PC-9 (cell line): ENCODE data around the gene POGLUT3. TPM values are rescaled to one million over a fixed set of nuclear protein-coding genes. Genes with fewer than 3 reads are reported as not detected.

Experiments used
- BruUV-seq: library from RNA; stranded (reverse); fragments of 400-500 nt; replicated peaks from 2 replicates; lab custom pipeline; 2021; lab: Mats Ljungman, UMichigan
- CTCF ChIA-PET: fragments of 300-600 bp; sonication (Branson Sonifier 250); formaldehyde crosslinking; loops from one replicate; lab custom pipeline; 2022; ENCODE audit warnings: antibody characterized with exemption; lab: Charles Lee
- POLR2A ChIA-PET: fragments of 300-600 bp; sonication (Branson Sonifier 250); formaldehyde crosslinking; loops from one replicate; lab custom pipeline; 2022; ENCODE audit warnings: antibody characterized with exemption; ENCODE audit not compliant: unreplicated experiment; lab: Charles Lee
- DNase-seq, 2 experiments: peaks; one replicate each; pipeline versions ENCODE4 v3.0.0 to v3.0.0-alpha.2; 2015 to 2022; ENCODE audit warnings: mixed read lengths in 1 of 2
- H2AFZ ChIP-seq: fragments of 200-600 bp; sonication (generic); 2 replicates; pipeline ENCODE4 v1.8.1; 2017; ENCODE audit warnings: antibody characterized with exemption
- H3F3A ChIP-seq: fragments of 200-600 bp; sonication (generic); 2 replicates; pipeline ENCODE4 v1.8.1; 2017; ENCODE audit warnings: antibody characterized with exemption, mild to moderate bottlenecking, low read depth; ENCODE audit not compliant: insufficient read depth
- H3K27ac ChIP-seq: fragments of 200-600 bp; sonication (generic); 2 replicates; pipeline ENCODE4 v1.6.1; 2016; ENCODE audit warnings: mixed run types
- H3K27me3 ChIP-seq: fragments of 200-600 bp; sonication (generic); 2 replicates; pipeline ENCODE4 v1.6.1; 2016; ENCODE audit warnings: low read depth, mixed run types; ENCODE audit not compliant: insufficient read depth
- H3K36me3 ChIP-seq: fragments of 200-600 bp; sonication (generic); 2 replicates; pipeline ENCODE4 v1.6.1; 2016; ENCODE audit warnings: low read depth, mixed run types
- H3K4me1 ChIP-seq: fragments of 200-600 bp; sonication (generic); replicated peaks from 2 replicates; pipeline ENCODE4 v1.6.1; 2016; ENCODE audit warnings: mixed run types; ENCODE audit not compliant: insufficient read depth
- H3K4me2 ChIP-seq: fragments of 200-600 bp; sonication (generic); 2 replicates; pipeline ENCODE4 v1.6.1; 2017; ENCODE audit warnings: mixed run types
- H3K4me3 ChIP-seq: fragments of 200-600 bp; sonication (generic); 2 replicates; pipeline ENCODE4 v1.6.1; 2016; ENCODE audit warnings: mixed run types
- H3K79me2 ChIP-seq: fragments of 200-600 bp; sonication (generic); 2 replicates; pipeline ENCODE4 v1.6.1; 2017; ENCODE audit warnings: low read depth, mixed run types
- H3K9me2 ChIP-seq: fragments of 200-600 bp; sonication (generic); 2 replicates; pipeline ENCODE4 v1.8.1; 2017; ENCODE audit warnings: mild to moderate bottlenecking; ENCODE audit not compliant: insufficient read depth
- H3K9me3 ChIP-seq: fragments of 200-600 bp; sonication (generic); 2 replicates; pipeline ENCODE4 v1.8.1; 2016; ENCODE audit warnings: low read depth; ENCODE audit not compliant: insufficient read depth
- H4K20me1 ChIP-seq: fragments of 200-600 bp; sonication (generic); 2 replicates; pipeline ENCODE4 v1.8.1; 2017; ENCODE audit not compliant: insufficient read depth
- EZH2 ChIP-seq: fragments of 200-600 bp; sonication (generic); IDR thresholded peaks from 2 replicates; pipeline ENCODE4 v1.8.0; 2017; ENCODE audit warnings: antibody characterized with exemption, low read depth
- intact Hi-C: fragments of 100-400 bp; cut with micrococcal nuclease; formaldehyde crosslinking; loops from one replicate; pipeline ENCODE4 v1.10.0; 2022; ENCODE audit not compliant: unreplicated experiment
- total RNA-seq: library from RNA; stranded (reverse); gene quantifications from 2 replicates; pipeline ENCODE4 v1.2.3, GENCODE V29; 2021
- TF ChIP-seq, protein P1 (sequence below): fragments of 200-600 bp; sonication (generic); conservative IDR thresholded peaks from 2 replicates; pipeline ENCODE4 v1.6.1; 2017; ENCODE audit warnings: mixed run types, antibody characterized with exemption, mild to moderate bottlenecking, moderate library complexity

POGLUT3 gene
- total RNA-seq, 1 experiment from 2014 or later: 31.7 TPM

GRCh38 chr11:108508653-108509593 lies 10.7 kb upstream of the POGLUT3 start:
- DNase-seq: no peak
- H4K20me1 ChIP-seq: no peaks in the 10 kb centered on the region
- intact Hi-C loops: no loop called here
- H3K27ac ChIP-seq: no peak overlapping the region
- no peaks in the 10 kb centered on the region for H3K9me2 ChIP-seq
- H3K27me3 ChIP-seq: no peaks in the 10 kb centered on the region
- no peak for TF ChIP-seq EZH2
- TF ChIP-seq, protein P1, sequence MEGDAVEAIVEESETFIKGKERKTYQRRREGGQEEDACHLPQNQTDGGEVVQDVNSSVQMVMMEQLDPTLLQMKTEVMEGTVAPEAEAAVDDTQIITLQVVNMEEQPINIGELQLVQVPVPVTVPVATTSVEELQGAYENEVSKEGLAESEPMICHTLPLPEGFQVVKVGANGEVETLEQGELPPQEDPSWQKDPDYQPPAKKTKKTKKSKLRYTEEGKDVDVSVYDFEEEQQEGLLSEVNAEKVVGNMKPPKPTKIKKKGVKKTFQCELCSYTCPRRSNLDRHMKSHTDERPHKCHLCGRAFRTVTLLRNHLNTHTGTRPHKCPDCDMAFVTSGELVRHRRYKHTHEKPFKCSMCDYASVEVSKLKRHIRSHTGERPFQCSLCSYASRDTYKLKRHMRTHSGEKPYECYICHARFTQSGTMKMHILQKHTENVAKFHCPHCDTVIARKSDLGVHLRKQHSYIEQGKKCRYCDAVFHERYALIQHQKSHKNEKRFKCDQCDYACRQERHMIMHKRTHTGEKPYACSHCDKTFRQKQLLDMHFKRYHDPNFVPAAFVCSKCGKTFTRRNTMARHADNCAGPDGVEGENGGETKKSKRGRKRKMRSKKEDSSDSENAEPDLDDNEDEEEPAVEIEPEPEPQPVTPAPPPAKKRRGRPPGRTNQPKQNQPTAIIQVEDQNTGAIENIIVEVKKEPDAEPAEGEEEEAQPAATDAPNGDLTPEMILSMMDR: no peak
- H3K4me2 ChIP-seq: no peak overlapping the region
- ChIA-PET POLR2A (no interaction called here), CTCF (no interaction called here)
- no peak overlapping the region for H2AFZ ChIP-seq
- no peaks in the 10 kb centered on the region for H3K79me2 ChIP-seq
- no peaks in the 10 kb centered on the region for H3K9me3 ChIP-seq
- BruUV-seq: no TSS peak
- H3K4me3 ChIP-seq: no peak overlapping the region
- H3K36me3 ChIP-seq: peaks cover 17% of the 10 kb centered on the region; the same call in 1 of the 2 replicates
- H3F3A ChIP-seq: peaks cover 3% of the 10 kb centered on the region; the same call in 1 of the 2 replicates
- no peaks in the 10 kb centered on the region for H3K4me1 ChIP-seq

DNA sequence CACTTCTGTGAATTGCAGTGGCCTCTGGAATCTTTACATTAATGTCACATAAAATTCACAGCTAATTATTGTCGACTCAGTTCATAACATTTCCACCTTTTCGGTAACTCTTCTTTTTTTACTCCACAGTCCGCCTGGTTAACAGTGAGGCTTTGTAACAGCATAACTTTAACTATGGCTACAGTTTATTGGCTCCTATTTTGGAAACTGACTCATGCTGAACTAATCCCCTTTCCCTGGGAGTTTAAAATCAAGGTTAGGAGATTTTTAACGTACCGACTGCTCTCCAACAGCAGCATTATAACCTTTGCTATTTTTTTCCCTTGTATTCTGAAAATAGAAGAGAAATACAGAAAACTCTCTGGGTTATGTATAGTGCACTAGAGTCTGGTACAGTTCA lies 3.2 kb upstream of the POGLUT3 start:
- CTCF ChIA-PET: no interaction called here
- intact Hi-C loops: no loop called here
- no peak overlapping the region for H2AFZ ChIP-seq
- no peak overlapping the region for H3K4me3 ChIP-seq
- no peak overlapping the region for H3K27ac ChIP-seq
- no peaks in the 10 kb centered on the region for H3K36me3 ChIP-seq
- no TSS peak for BruUV-seq
- H3F3A ChIP-seq: peaks cover 20% of the 10 kb centered on the region
- no peaks in the 10 kb centered on the region for H3K9me2 ChIP-seq
- H4K20me1 ChIP-seq: no peaks in the 10 kb centered on the region
- H3K27me3 ChIP-seq: no peaks in the 10 kb centered on the region
- H3K4me2 ChIP-seq: no peak overlapping the region
- H3K4me1 ChIP-seq: peaks cover 10% of the 10 kb centered on the region
- TF ChIP-seq EZH2: no peak
- TF ChIP-seq, protein P1: no peak
- no peak for DNase-seq
- no peaks in the 10 kb centered on the region for H3K9me3 ChIP-seq
- H3K79me2 ChIP-seq: peaks cover 4% of the 10 kb centered on the region
- POLR2A ChIA-PET: no interaction called here

GRCh38 chr11:108500721-108501120 lies 2.5 kb upstream of the POGLUT3 start:
- no peaks in the 10 kb centered on the region for H3K9me2 ChIP-seq
- H3F3A ChIP-seq: peaks cover 24% of the 10 kb centered on the region
- no peak for TF ChIP-seq EZH2
- TF ChIP-seq, protein P1: no peak
- H3K4me1 ChIP-seq: peaks cover 16% of the 10 kb centered on the region
- no peak for DNase-seq
- peaks cover 9% of the 10 kb centered on the region for H3K79me2 ChIP-seq
- H3K4me2 ChIP-seq: no peak overlapping the region
- H4K20me1 ChIP-seq: no peaks in the 10 kb centered on the region
- ChIA-PET CTCF (no interaction called here), POLR2A (no interaction called here)
- no peak overlapping the region for H3K4me3 ChIP-seq
- H3K36me3 ChIP-seq: no peaks in the 10 kb centered on the region
- H3K27ac ChIP-seq: no peak overlapping the region
- no peaks in the 10 kb centered on the region for H3K9me3 ChIP-seq
- intact Hi-C loops: no loop called here
- no TSS peak for BruUV-seq
- H3K27me3 ChIP-seq: no peaks in the 10 kb centered on the region
- H2AFZ ChIP-seq: no peak overlapping the region
